PC-9 (cell line): ENCODE data around the gene ERCC6L2. TPM values are rescaled to one million over a fixed set of nuclear protein-coding genes. Genes with fewer than 3 reads are reported as not detected.

Experiments used
- BruUV-seq: library from RNA; stranded (reverse); fragments of 400-500 nt; replicated peaks from 2 replicates; lab custom pipeline; 2021; lab: Mats Ljungman, UMichigan
- CTCF ChIA-PET: fragments of 300-600 bp; sonication (Branson Sonifier 250); formaldehyde crosslinking; loops from one replicate; lab custom pipeline; 2022; ENCODE audit warnings: antibody characterized with exemption; lab: Charles Lee
- POLR2A ChIA-PET: fragments of 300-600 bp; sonication (Branson Sonifier 250); formaldehyde crosslinking; loops from one replicate; lab custom pipeline; 2022; ENCODE audit warnings: antibody characterized with exemption; ENCODE audit not compliant: unreplicated experiment; lab: Charles Lee
- DNase-seq, 2 experiments: peaks; one replicate each; pipeline versions ENCODE4 v3.0.0 to v3.0.0-alpha.2; 2015 to 2022; ENCODE audit warnings: mixed read lengths in 1 of 2
- H2AFZ ChIP-seq: fragments of 200-600 bp; sonication (generic); 2 replicates; pipeline ENCODE4 v1.8.1; 2017; ENCODE audit warnings: antibody characterized with exemption
- H3F3A ChIP-seq: fragments of 200-600 bp; sonication (generic); 2 replicates; pipeline ENCODE4 v1.8.1; 2017; ENCODE audit warnings: antibody characterized with exemption, mild to moderate bottlenecking, low read depth; ENCODE audit not compliant: insufficient read depth
- H3K27ac ChIP-seq: fragments of 200-600 bp; sonication (generic); 2 replicates; pipeline ENCODE4 v1.6.1; 2016; ENCODE audit warnings: mixed run types
- H3K27me3 ChIP-seq: fragments of 200-600 bp; sonication (generic); 2 replicates; pipeline ENCODE4 v1.6.1; 2016; ENCODE audit warnings: low read depth, mixed run types; ENCODE audit not compliant: insufficient read depth
- H3K36me3 ChIP-seq: fragments of 200-600 bp; sonication (generic); 2 replicates; pipeline ENCODE4 v1.6.1; 2016; ENCODE audit warnings: low read depth, mixed run types
- H3K4me1 ChIP-seq: fragments of 200-600 bp; sonication (generic); replicated peaks from 2 replicates; pipeline ENCODE4 v1.6.1; 2016; ENCODE audit warnings: mixed run types; ENCODE audit not compliant: insufficient read depth
- H3K4me2 ChIP-seq: fragments of 200-600 bp; sonication (generic); 2 replicates; pipeline ENCODE4 v1.6.1; 2017; ENCODE audit warnings: mixed run types
- H3K4me3 ChIP-seq: fragments of 200-600 bp; sonication (generic); 2 replicates; pipeline ENCODE4 v1.6.1; 2016; ENCODE audit warnings: mixed run types
- H3K79me2 ChIP-seq: fragments of 200-600 bp; sonication (generic); 2 replicates; pipeline ENCODE4 v1.6.1; 2017; ENCODE audit warnings: low read depth, mixed run types
- H3K9me2 ChIP-seq: fragments of 200-600 bp; sonication (generic); 2 replicates; pipeline ENCODE4 v1.8.1; 2017; ENCODE audit warnings: mild to moderate bottlenecking; ENCODE audit not compliant: insufficient read depth
- H3K9me3 ChIP-seq: fragments of 200-600 bp; sonication (generic); 2 replicates; pipeline ENCODE4 v1.8.1; 2016; ENCODE audit warnings: low read depth; ENCODE audit not compliant: insufficient read depth
- H4K20me1 ChIP-seq: fragments of 200-600 bp; sonication (generic); 2 replicates; pipeline ENCODE4 v1.8.1; 2017; ENCODE audit not compliant: insufficient read depth
- EZH2 ChIP-seq: fragments of 200-600 bp; sonication (generic); IDR thresholded peaks from 2 replicates; pipeline ENCODE4 v1.8.0; 2017; ENCODE audit warnings: antibody characterized with exemption, low read depth
- intact Hi-C: fragments of 100-400 bp; cut with micrococcal nuclease; formaldehyde crosslinking; loops from one replicate; pipeline ENCODE4 v1.10.0; 2022; ENCODE audit not compliant: unreplicated experiment
- total RNA-seq: library from RNA; stranded (reverse); gene quantifications from 2 replicates; pipeline ENCODE4 v1.2.3, GENCODE V29; 2021
- TF ChIP-seq, protein P1 (sequence below): fragments of 200-600 bp; sonication (generic); conservative IDR thresholded peaks from 2 replicates; pipeline ENCODE4 v1.6.1; 2017; ENCODE audit warnings: mixed run types, antibody characterized with exemption, mild to moderate bottlenecking, moderate library complexity

Gene ERCC6L2
- total RNA-seq, 1 experiment from 2014 or later, result 41.4 TPM

DNA sequence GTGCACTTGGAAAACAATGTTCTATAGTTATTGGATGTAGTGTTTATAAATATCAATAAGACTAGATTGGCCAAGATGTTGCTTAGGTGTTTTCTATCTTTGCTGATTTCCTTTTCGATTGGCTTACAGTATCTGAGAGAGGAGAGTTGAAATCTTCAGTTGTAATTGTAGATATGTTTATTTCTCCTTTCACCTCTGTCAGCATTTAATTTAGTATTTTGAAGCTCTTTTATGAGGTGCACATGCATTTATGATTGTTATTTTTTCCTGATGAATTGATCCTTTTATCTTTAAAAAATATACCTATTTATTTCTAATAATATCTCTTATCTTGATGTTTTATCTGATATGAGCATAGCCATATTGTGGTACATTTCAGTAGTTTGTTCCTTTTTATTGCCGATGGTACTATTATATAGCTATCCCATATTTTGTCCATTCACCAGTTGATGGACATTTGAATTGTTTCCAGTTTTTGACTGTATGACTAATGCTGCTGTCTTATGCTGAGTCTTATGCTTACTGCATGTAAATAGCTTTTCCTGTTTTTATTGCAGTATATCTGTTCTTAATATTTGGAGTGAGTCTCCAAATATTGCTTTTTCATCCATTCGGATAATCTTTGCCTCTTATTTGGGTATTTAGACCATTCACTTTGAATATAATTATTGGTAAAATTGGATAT lies 34.7 kb downstream of the ERCC6L2 start:
- intact Hi-C loops, result no loop called here
- CTCF ChIA-PET, result no interaction called here
- H3K4me2 ChIP-seq, result no peak overlapping the region
- no peaks in the 10 kb centered on the region for H3K4me1 ChIP-seq
- no peaks in the 10 kb centered on the region for H3F3A ChIP-seq
- no peaks in the 10 kb centered on the region for H3K9me3 ChIP-seq
- H3K79me2 ChIP-seq, result no peaks in the 10 kb centered on the region
- TF ChIP-seq, protein P1, sequence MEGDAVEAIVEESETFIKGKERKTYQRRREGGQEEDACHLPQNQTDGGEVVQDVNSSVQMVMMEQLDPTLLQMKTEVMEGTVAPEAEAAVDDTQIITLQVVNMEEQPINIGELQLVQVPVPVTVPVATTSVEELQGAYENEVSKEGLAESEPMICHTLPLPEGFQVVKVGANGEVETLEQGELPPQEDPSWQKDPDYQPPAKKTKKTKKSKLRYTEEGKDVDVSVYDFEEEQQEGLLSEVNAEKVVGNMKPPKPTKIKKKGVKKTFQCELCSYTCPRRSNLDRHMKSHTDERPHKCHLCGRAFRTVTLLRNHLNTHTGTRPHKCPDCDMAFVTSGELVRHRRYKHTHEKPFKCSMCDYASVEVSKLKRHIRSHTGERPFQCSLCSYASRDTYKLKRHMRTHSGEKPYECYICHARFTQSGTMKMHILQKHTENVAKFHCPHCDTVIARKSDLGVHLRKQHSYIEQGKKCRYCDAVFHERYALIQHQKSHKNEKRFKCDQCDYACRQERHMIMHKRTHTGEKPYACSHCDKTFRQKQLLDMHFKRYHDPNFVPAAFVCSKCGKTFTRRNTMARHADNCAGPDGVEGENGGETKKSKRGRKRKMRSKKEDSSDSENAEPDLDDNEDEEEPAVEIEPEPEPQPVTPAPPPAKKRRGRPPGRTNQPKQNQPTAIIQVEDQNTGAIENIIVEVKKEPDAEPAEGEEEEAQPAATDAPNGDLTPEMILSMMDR, result no peak
- TF ChIP-seq EZH2, result no peak
- POLR2A ChIA-PET, result interaction anchor here (0.6 to 0.7 kb wide), 2 partner anchors 432 to 1409 kb away, joined by 3 to 7 read pairs; no protein-coding TSS in a partner anchor
- H3K27ac ChIP-seq, result no peak overlapping the region
- no peaks in the 10 kb centered on the region for H3K27me3 ChIP-seq
- peaks cover 4% of the 10 kb centered on the region; the same call in 1 of the 2 replicates for H4K20me1 ChIP-seq
- H3K4me3 ChIP-seq, result no peak overlapping the region
- H2AFZ ChIP-seq, result no peak overlapping the region
- no TSS peak for BruUV-seq
- no peak for DNase-seq
- 0 out of 2 replicates have a peak, but pooled peaks cover 22% of the 10 kb centered on the region for H3K36me3 ChIP-seq
- H3K9me2 ChIP-seq, result no peaks in the 10 kb centered on the region

DNA sequence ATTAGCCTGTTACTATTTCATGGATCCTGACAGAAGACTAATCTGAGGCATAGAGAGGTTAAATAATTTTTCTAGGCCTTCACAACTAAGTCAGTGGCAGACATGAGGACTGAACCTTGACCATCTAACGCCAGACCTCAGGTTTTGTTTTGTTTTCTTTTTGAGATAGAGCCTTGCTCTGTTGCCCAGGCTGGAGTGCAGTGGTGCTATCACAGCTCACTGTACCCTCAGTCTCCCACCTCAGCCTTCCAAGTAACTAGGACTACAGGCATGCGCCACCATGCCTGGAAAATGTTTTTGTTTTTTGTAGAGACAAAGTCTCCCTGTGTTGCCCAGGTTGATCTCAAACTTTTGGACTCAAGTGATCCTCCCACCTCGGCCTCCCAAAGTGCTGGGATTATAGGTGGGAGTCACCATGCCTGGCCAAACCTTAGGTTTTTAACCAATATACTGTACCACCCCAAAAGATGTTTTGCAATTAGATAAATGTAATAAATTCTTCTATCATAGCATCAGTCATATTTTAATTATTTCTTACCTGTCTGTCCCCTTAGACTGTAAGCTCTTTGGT lies 35.4 kb downstream of the ERCC6L2 start:
- POLR2A ChIA-PET, result interaction anchor here (0.6 kb wide), 1 partner anchor 1408 kb away, joined by 3 read pairs; no protein-coding TSS in a partner anchor
- CTCF ChIA-PET, result no interaction called here

DNA sequence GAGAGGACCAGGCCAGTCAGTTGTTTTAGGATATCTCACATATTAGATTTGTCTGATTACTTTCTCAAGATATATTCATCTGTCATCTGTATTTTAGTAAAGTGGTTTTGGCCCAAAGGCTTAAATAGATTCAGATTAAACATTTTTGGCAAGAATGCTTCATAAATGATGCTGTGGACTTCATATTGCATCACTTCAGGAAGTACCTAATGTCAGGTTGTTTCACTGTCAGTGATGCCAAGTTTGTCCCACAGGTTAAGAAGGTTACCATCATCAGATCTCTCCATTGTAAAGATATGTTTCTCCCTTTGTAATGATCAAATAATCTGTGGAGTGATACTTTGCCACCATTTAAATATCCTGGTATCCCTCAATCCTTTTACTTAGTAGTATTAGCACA lies 37.3 kb downstream of the ERCC6L2 start:
- no TSS peak for BruUV-seq
- H3F3A ChIP-seq, result no peaks in the 10 kb centered on the region
- H3K27me3 ChIP-seq, result no peaks in the 10 kb centered on the region
- H3K9me2 ChIP-seq, result no peaks in the 10 kb centered on the region
- TF ChIP-seq, protein P1, result no peak
- no peak for TF ChIP-seq EZH2
- no peaks in the 10 kb centered on the region for H3K9me3 ChIP-seq
- DNase-seq, result no peak
- no peak overlapping the region for H2AFZ ChIP-seq
- H3K4me2 ChIP-seq, result no peak overlapping the region
- ChIA-PET POLR2A (no interaction called here), CTCF (no interaction called here)
- intact Hi-C loops, result no loop called here
- peaks cover 4% of the 10 kb centered on the region; the same call in 1 of the 2 replicates for H4K20me1 ChIP-seq
- H3K79me2 ChIP-seq, result no peaks in the 10 kb centered on the region
- no peak overlapping the region for H3K27ac ChIP-seq
- H3K4me3 ChIP-seq, result no peak overlapping the region
- peaks cover 30% of the 10 kb centered on the region; the same call in 1 of the 2 replicates for H3K36me3 ChIP-seq
- H3K4me1 ChIP-seq, result no peaks in the 10 kb centered on the region

More for the DNA sequence above, 35.4 kb downstream of the ERCC6L2 start:
- intact Hi-C loops, result no loop called here
- H3K4me3 ChIP-seq, result no peak overlapping the region
- no peaks in the 10 kb centered on the region for H3K9me2 ChIP-seq
- H3K36me3 ChIP-seq, result peaks cover 29% of the 10 kb centered on the region; the same call in 1 of the 2 replicates
- no peak for DNase-seq
- H3K27ac ChIP-seq, result no peak overlapping the region
- H3K4me1 ChIP-seq, result no peaks in the 10 kb centered on the region
- no peaks in the 10 kb centered on the region for H3K27me3 ChIP-seq
- no peak overlapping the region for H2AFZ ChIP-seq
- H3K9me3 ChIP-seq, result no peaks in the 10 kb centered on the region
- BruUV-seq, result no TSS peak
- H3K79me2 ChIP-seq, result no peaks in the 10 kb centered on the region
- no peaks in the 10 kb centered on the region for H3F3A ChIP-seq
- TF ChIP-seq, protein P1, result no peak
- no peak for TF ChIP-seq EZH2
- H4K20me1 ChIP-seq, result peaks cover 4% of the 10 kb centered on the region; the same call in 1 of the 2 replicates
- H3K4me2 ChIP-seq, result no peak overlapping the region
